HG02943 (cell line): Measurements from ENCODE around the gene CORO7.
"Not testable (repeated sequence)": the region's sequence is repeated elsewhere in the genome, so short reads cannot be mapped to it uniquely, and the experiment has no call there.

Source experiments
- ATAC-seq: cut with Tn5 transposase; IDR thresholded peaks from one replicate; pipeline ENCODE4 v1.9.1; 2021; ENCODE audit warnings: mild to moderate bottlenecking, low read depth, moderate library complexity; ENCODE audit not compliant: unreplicated experiment

The CORO7 gene

GRCh38 chr16:4403133-4403949 is 13.1 kb downstream of the CORO7 start:
- ATAC-seq = no peak

- no peak for ATAC-seq
These were observed 13.8 kb downstream of the CORO7 start for GRCh38 chr16:4402439-4403132.

- no peak for ATAC-seq
These were observed 14.9 kb downstream of the CORO7 start for GRCh38 chr16:4401510-4401909.

GRCh38 chr16:4401094-4401501 is 15.3 kb downstream of the CORO7 start:
- no peak for ATAC-seq

- no peak for ATAC-seq
These were observed 17.2 kb downstream of the CORO7 start for GRCh38 chr16:4399001-4399730.

- ATAC-seq = no peak
These were observed 21.2 kb downstream of the CORO7 start for GRCh38 chr16:4395055-4395726.

GRCh38 chr16:4393850-4394249 is 22.5 kb downstream of the CORO7 start:
- ATAC-seq = not testable (repeated sequence)

- no peak for ATAC-seq
These were observed 23.2 kb downstream of the CORO7 start for GRCh38 chr16:4393240-4393600.

- no peak for ATAC-seq
These were observed 23.8 kb downstream of the CORO7 start for GRCh38 chr16:4392382-4393239.

GRCh38 chr16:4391631-4392381 is 24.6 kb downstream of the CORO7 start:
- no peak for ATAC-seq

GRCh38 chr16:4390266-4391260 is 25.8 kb downstream of the CORO7 start:
- no peak for ATAC-seq

- no peak for ATAC-seq
These were observed 27.1 kb downstream of the CORO7 start for GRCh38 chr16:4389051-4389955.

GRCh38 chr16:4388271-4389021 is 27.9 kb downstream of the CORO7 start:
- ATAC-seq = no peak

- ATAC-seq = no peak
These were observed 28.6 kb downstream of the CORO7 start for GRCh38 chr16:4387781-4388180.

GRCh38 chr16:4386951-4387565 is 29.3 kb downstream of the CORO7 start:
- ATAC-seq = no peak

- no peak for ATAC-seq
These were observed 30.0 kb downstream of the CORO7 start for GRCh38 chr16:4386451-4386805.
